Stimulated activated CD4-positive, alpha-beta T cell treated with anti-CD3 and anti-CD28 coated beads, Interleukin-4, amount 100 ng/mL, for 24 hours (primary cell): ENCODE results near the gene ENDOD1.

ENCODE experiments used
- DNase-seq: peaks from one replicate; pipeline ENCODE4 v3.0.0-alpha.2; 2020

Gene ENDOD1

DNA sequence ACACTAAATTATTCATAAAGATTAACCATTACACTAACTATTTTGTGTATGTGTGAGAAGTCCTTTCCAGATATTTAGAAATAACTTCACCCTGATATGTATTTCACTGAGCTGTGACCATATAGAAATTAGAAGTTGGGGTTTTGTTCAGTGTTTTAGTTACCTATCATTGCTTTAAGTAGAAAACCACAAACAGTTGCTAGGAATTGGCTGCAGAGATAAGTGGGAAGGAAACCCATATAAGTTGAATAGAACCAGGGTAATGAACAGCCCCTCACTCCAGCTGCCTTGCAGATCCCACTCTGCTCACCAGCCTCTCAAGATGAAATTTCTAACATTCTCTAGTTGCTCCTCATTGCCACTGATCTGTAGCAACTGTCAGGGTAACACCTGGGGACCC is 12.7 kb upstream of the ENDOD1 start:
- no peak for DNase-seq

DNA sequence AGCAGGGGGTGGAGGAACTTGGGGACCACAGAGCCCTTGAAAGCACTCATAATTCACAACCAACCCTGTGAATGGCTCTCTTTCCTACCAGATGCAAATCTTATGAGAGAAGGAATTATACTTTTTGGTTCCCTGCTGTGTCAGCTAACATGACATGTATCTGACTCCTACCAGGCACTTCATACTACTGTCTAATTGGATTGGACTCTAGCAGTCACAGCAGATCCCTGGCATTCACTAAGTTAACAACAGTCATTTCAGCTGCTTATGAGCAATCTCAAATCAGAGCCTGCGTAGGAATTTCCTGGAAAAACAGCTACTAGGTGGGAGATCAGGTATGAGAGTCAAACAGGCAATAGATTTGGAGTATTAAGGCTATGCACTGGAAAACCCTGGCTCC is 11.1 kb upstream of the ENDOD1 start:
- no peak for DNase-seq

DNA sequence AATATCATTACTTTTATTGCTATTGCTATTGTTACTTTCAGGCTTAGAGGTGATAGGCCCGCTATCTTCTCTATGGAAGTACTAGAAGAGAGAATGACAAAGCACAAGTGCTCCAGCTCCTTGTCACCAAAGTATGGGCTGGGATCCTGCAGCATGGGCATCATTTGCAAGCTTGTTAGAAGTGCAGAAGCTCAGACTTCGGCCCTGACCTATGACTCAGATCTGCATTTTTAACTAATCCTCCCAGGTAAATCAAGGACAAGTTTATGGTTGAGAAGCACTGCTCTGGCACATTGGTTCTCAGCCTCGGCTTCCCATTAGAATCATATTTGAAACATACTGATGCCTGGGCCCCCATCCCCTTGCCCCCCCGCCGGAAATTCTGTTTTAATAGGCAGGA is 8.6 kb upstream of the ENDOD1 start:
- no peak for DNase-seq

DNA sequence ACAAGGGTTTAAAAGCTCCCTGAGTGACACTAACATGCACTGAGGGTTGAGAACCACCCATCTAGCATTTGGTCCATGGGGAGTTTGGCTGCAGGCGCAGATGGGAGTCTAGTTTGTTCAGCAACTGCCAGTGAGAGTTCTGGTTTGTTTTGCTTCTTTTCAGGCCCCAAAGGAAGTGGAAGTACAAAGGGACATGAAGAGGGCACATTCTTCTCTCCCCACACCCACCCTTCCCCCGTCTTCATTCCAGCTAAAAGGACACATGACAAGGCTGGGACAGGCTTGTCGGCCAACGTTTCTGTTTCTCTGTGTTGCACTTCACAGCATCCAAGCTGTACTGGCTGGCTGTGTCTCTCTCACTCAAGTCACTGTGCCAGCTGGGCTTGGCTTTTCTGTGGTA is 8.2 kb upstream of the ENDOD1 start:
- no peak for DNase-seq

DNA sequence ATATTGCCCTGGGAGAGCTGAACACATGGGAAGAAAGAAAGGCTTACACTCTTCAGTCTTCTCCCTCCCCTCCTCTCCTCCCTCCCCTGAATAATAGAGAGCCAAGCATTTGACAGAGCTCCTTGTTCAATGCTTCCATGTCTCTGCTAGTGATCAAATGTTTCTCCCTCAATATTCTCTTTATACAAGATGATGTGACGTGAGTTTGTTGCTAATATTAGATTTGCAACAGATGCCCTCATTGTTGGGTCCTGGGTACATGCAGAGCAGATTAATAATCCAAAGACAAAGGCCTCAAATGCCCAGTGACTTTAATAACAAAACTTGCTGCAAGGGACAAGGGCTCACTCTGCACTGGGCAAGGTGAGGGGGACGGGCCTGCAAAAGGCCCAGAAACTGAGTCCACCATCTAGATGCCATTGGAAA is 7.1 kb upstream of the ENDOD1 start:
- no peak for DNase-seq

DNA sequence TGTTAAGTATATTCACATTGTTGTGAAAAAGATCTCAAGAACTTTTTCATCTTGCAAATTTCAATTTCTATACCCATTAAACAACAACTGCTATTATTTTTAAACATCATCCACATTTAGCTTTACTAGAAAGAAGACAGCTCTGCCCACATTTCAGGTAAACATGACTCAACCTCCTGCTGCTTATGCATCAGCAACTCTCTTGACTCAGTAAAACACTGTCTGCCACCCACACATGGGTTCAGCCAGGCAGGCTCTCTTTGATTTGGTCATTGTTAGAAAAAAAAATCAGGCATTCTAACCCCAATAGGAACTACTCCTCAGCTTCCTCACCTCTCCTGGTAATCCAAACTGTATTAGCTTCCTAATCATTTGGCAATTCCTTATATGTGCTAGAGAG is 5.1 kb upstream of the ENDOD1 start:
- peak; percentile 78 for DNase-seq

DNA sequence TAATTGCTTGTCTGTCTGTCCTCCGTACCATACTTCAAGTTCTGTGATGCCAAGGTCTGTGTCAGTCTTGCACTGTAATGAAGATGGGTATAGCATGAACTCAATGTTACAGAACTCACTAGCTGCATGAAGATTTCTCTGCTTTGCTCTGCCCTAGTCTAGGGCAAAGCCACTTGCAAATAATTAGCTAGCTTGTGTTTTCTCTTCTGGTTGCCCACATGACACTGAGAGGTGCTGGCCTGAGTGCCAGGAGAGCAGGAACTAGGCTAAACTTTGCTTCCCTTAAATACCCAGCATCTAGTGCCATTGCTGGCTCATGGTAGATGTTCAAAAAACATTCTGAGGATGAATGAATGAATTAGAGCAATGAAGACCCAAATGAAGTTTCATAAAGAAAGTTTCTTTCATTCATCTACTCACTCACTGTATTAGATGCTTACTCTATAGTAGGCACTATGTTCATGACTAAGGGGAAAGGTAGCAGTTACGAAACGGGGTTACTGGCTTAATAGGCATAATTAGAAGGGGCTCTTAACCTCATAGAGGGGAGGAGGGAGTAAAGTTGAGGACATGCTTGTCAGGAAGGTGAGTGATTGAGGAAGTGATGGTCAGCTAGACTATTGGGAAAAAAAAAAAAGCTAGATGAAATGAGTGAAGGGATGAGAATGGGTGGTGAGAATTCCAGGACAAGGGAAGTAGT is 4.4 kb upstream of the ENDOD1 start:
- no peak for DNase-seq

DNA sequence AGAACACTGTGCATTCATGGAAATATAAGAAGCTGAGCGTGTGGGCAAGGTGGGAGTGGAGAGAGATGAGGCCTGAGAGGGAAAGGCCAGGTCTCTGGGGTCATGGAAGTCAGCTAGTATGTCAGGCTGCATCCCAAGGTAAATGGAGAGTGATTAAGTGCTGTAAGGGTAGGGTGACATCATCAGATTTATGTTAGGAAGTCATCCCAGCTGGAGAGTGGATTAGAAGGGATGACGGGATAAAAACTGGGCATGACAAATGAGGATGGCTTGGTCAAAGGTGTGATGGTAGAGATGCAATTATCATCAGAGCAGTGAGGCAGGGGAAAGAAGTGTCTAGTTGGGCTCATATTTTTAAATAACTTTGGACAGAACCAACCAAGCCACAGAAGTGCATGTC is 3.5 kb upstream of the ENDOD1 start:
- DNase-seq = no peak

DNA sequence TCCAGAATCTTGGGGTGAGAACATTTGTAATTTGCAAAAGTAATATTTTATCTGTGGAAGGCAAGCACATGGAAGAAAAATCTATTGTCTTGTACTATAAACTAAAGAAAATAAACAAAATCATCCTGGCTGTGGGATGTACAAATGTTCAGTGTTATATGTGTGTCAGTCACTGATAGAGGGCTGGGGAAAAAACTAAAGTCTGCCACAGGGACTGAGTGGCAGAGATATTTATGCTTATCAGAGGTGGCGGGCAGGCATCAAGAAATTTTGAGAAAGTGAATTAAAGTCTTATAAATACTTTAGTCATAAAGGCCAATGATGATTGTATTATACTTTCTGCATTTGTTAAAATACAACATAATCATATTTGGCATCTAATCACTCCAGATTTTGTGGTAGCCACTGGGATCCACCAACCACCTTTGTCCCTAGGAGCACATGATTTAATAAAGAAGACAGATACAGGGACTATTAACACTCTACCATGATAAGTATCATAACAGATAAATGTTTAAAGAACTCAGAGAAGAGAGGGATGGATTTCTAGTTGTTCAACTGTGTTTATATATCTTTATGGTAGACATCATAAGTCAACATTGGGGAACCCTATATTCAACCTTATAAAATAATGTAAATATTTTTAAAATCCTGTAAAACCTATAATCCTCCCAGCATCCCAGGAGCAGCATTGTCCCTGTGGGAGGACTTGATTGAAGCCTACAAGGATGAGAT is 2.6 kb upstream of the ENDOD1 start:
- no peak for DNase-seq

DNA sequence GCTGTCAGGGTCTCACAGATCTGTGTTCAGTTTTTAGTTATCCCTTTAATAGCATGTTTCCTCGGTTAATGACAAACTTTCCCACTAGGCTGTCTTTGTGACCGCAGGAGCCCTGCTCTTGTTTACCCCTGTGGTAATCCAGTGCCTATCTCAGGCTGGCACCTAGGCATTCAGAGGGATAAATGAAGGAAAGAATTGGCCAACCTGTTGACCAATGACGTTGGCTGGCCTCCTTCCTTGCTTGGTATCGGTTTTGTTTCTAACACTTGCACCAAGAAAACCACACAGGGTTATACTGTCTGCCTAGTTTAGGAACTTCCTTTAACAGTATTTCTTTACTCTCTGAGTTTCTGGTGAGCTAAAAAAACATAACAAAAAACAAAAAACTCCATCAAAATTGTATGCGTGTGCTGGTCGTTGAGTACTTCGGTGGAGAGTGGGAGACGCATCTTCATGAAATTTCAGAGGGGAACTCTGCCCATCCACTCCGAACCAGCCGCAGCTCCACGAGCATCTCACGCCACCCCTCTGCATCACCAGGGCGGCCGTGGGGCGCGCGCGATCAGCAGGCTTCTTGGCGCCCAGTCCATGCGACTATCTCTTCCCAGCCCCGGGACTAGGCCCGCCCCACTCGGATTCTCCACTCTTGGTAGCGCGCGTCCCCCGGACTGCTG is 563 bp upstream of the ENDOD1 start:
- no peak for DNase-seq

DNA sequence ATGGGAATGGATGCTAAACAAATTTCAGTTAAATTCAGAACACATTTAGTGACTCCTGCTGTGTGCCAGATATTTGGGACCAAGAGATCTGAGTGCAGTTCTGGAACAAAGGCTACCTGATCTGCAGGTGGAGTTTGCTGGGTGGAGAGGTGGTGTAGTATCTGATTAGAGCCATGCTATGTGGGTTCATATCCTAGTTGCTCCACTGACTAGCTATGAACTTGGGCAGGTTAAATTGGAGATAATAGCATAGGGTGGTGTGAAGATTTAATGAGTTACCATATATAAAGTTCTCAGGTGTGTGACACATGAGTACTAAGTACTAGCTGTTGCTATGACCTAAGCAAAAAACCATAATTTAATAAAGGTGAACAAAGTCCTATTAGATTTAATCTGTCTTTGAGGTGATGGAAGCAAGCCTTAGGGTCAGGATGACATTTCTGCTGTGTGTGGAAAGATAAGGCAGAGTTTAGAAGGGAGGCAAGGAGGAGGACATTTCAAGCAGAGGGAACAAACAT is 2.1 kb downstream of the ENDOD1 start:
- DNase-seq = no peak

DNA sequence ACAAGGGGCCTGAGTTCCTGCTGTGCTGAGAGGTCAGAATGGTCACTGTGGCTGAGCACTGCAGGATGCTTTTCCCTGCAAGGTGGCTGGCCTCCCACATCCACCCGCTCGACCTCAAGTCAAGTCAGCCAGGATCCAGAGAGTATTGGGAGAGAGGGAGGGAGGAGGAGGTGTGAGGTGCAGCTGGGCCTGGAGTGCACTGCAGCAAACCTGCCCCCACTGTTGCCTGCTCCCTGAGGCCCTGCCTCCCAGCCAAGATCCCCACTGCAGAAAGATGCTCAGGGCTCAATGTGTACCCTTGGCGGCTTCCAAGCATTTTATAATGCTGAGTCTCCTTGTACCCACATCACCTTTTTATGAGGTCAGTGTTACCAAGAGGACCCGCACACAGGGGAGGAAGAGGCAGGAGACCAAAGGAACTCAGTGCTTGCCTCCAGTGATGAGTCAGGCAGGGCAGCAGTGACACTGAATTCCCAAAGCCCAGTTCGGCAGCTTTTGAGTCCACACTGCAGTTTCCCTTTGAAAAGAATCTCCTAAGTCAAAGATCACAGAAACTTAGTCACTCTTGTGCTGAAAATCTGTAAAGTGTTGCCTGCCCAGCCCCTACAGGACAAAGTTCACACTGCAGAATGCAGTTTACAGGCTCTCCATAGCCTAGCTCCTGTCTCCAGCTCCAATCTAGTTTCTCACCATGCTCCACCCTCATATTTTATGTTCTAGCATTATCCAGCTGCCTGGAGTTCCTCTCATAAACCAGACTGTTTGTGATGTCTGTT is 3.1 kb downstream of the ENDOD1 start:
- peak; percentile 53 for DNase-seq

DNA sequence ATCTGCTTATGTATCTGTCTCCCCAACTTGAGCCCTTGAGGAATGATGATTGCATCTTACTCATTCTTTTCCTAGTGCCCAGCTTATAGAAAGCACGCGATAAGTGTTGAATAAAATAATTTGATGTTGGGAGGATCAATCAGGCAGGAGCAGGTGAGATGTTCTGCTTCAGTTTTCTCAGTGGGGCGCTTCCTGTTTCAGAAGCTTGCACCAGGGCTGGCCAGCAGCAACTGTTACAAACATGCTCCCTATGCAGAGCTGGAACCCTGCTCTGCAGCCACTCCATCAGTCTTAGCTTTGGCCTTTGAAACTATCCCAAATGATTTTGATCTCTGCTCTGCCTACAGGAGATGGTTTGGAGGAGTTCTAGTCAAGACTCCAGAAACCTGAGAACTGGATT is 3.9 kb downstream of the ENDOD1 start:
- DNase-seq = no peak

DNA sequence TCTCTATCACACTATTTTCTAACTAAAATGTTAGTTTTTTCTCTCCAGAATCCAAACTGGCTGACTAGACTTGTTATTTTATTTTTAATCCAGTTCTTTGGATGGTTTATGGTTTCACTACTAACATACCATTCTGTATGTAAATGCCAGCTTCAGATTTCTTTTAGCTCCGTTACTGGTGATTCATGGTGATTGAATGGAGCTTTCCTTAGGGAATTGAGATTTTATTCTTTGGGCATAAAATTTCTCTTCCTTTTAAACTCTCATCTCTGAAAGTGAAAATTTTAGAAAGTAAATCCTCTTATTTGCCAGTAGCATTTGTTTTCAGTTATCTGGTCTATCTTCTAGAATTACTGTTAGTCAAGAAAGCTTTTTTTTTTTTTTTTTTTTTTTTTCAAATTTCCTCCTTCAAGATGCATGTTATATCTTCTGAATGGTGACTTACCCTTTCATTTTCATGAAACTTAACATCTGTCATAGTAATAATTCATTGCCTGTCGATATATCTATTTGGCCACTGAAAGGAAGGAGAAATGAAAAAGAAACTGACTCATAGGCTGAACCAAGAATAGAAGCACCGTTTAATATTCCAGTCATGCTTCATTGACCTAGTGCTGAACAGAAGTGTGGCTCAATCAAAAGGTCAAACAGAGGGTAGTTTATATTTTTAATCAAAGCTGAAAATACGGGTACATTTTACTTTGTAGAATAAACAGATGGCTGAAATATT is 6.4 kb downstream of the ENDOD1 start:
- no peak for DNase-seq

DNA sequence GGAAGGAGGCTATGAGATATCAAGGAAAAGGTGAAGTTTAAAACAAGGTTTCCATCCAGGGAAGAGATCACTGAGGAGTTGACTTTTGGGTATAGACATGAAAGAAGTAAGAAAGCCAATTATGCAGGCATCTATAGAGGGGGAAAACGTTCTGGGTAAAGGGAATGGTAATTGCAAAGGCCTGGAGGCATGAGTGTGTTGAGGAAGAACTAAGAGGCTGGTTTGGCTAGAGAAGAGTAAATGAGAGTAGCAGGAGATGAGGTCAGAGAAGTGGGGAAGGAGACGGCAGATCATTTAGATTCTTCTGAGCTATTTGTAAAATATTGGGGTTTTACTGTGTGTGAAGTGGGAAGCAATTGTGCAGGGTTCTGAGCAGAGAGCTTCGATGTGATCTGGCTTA is 7.6 kb downstream of the ENDOD1 start:
- no peak for DNase-seq

DNA sequence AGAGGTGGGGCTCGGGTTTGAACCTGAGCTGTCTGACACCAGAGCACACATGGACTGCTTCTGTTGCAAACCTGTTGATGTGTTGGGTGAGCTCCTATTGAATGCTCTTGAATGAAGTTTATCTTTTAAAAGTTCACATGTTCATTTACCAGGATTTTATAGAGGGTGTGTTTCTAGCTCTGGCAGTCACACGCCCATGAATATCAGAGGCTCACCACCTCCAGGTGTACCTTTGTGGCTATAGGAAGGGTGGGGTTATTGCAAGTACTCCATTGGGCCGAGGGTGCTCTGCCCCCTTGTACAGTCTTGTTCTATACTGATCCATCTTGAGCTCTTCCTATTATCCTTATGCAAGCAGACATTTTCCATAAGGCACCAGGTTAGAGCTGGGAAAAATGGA is 9.2 kb downstream of the ENDOD1 start:
- DNase-seq = no peak

DNA sequence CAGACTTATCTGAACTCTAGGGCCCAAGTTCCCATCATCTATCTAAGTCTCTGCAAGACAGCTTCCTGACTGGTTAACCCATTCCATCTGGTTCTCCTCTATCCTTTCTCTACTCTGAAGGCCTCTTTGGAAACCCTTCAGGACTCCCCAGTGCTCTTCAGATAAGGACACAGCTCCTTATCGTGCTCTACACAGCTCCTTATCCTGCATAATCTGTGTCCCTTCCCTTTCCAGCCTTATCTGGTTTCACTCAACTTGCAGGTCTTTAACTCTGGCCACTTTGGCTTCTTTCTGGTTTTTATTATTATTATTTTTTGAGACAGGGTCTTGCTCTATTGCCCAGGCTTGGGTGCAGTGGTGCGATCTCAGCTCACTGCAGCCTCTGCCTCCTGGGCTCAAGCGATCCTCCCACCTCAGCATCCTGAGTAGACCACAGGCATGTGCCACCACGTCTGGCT is 10.6 kb downstream of the ENDOD1 start:
- DNase-seq = no peak

DNA sequence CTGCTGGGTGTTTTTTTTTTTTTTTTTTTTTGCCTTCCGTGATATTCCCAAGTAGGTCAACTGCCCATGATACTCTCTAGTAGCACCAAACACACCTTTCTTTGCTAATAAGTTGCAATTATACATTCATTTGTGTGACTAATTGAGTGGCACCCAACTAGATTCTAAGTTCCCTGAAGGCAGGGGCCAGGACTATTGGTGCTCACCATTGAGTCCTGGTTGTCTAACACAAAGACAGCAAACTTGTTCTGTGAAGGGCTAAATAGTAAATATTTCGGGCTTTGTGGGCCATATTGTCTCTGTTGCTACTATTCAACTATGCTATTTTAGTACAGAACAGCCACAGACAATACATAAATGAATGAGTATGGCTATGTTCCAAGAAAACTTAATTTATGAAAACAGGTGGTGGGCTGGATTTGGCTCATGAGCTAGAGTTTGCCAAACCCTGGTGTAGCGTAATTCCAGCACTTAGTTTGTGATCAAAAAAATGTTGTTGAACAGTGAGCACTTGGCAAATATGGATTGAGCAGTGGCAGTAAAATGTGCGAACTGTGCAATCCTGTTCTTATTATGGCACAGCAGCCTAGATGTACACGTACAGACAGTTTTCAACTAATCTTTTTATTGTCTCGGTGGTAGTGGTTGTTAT is 11.3 kb downstream of the ENDOD1 start:
- DNase-seq = no peak

DNA sequence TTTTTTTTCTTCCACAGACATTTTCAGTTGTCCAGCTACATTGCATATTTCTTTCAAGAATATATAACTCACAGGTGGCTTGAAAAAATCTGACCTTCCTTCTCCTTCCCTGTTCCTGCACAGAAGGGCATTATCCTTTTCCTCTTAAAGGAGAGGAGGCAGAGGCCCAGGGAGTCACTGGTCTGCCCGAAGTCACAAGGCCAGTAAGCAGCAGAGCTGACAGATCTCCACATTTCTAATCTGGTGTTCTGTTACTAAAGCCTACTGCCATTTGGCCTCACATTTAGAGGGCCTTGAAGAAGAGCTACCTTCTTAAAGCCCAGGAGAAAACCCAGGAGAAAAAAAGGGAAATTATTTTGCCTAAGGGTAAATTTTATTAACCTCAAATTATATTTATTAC is 12.3 kb downstream of the ENDOD1 start:
- no peak for DNase-seq

DNA sequence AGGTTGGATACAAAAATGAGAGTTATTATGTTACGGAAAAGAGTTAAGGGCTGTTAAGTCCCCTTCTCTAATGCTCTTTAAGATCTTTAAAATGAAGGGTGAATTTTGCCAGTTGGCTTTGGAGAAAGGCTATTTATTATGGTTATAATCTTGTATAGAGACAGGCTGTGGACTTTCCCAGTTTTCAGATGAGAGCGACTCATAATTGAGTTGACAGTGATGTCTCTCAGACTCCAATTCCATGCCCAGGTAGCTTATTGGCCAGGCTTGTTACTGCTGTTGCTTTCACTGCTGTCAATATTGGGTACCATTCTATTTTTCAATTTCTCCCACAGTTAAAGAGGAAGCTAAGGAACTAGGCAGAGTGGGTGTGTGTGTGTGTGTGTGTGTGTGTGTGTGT is 13.1 kb downstream of the ENDOD1 start:
- no peak for DNase-seq

DNA sequence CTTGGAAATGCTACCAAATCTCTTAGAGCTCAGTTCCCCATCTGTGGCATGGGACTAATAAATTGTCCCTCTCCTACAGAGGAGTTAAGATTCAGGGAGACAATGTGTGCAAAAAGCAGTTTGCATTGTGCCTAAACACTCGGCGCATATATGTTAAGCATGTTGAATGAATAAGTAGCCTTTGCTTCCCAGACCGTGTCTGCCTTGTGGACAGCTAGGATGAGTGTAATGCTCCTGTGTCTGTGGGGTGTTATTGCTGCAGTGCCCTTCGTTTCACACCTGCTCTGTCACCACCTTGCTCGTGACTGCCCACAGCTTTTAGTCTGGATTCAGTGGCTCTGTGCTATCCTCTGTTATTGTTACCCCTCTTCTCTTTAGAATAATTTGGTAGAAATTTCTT is 14.1 kb downstream of the ENDOD1 start:
- DNase-seq = no peak
